ENCODE results near the gene RASGRF1. TPM values are rescaled to one million over a fixed set of nuclear protein-coding genes. Genes with fewer than 3 reads are reported as not detected.

RASGRF1 gene
- polyA plus RNA-seq, 3 donors = 0.11 TPM; not detected in 2

DNA sequence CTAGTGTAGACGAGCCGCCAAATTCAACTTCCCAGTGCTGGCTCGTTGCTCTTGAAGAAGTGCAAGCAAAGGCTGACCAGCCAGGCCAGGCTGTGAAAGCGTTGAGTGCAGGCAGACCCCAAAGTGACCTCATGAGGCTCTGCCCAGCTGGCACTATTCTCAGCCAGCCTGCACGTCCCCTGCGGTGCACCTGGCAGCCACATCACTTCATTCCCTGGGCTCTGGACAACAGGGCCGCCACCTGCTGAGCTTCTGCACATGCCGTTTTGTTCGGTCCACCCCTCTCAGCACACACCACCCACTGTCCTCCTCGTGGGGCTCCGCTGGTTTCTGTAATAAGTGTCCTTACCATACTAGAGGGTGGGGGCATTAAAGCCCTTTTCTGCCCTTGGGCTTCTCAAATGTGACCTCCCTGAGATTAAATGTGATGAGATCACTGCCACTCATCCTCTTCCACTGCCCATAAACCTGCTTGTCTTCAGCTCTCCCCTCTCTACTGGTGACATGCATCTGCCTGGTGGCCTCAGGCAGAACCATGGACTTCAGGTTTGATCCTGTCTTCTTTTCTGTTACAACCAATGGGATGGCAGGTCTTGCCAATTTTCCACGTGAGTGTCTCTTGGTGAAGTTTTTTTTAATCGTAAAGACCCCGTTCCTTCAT, 6.1 kb downstream of the RASGRF1 start:
- Histone ChIP-seq H3K4me3 (replicated peaks in 1 of 3; ENCODE audit: low read depth in 2 of 3, low read length in 3 of 3) (no peak overlapping the region), H4K20me1 (ENCODE audit: insufficient read depth, low read length) (no peaks in the 10 kb centered on the region), H3K79me2 (ENCODE audit: insufficient read depth, low read length) (no peaks in the 10 kb centered on the region), H3K4me1 (ENCODE audit: control insufficient read depth in 1 of 2, insufficient read depth in 2 of 2, low read length in 2 of 2) (no peaks in the 10 kb centered on the region), H3K27ac (ENCODE audit: low read depth in 1 of 2, low read length in 2 of 2) (no peak overlapping the region), H3K36me3 (replicated peaks in 1 of 2; ENCODE audit: control insufficient read depth in 1 of 2, insufficient read depth in 2 of 2, low read length in 2 of 2) (no peaks in the 10 kb centered on the region), H3K4me2 (replicated peaks; ENCODE audit: extremely low read depth, low read length, poor library complexity, severe bottlenecking) (no peak overlapping the region), H3K27me3 (ENCODE audit: control insufficient read depth in 2 of 2, insufficient read depth in 2 of 2, low read length in 2 of 2) (peaks cover 16 to 20% of the 10 kb centered on the region in 2 donors), H2AFZ (ENCODE audit: insufficient read depth, low read depth, low read length, poor library complexity, severe bottlenecking) (no peak overlapping the region), H3K9ac (ENCODE audit: insufficient read depth, low read length, poor library complexity, severe bottlenecking) (no peak overlapping the region), H3K9me3 (replicated peaks in 1 of 2; ENCODE audit: control insufficient read depth in 1 of 2, insufficient read depth in 1 of 2, low read length in 2 of 2) (no peaks in the 10 kb centered on the region)
- Mint-ChIP-seq H3K36me3 (no peaks in the 10 kb centered on the region), H3K27ac (no peak overlapping the region), H3K27me3 (ENCODE audit: low read depth in 3 of 3) (peaks cover 28 to 48% (median 30%) of the 10 kb centered on the region in 3 donors), H3K9me3 (peaks cover 0 to 4% (median 0%) of the 10 kb centered on the region in 7 donors), H3K4me1 (no peaks in the 10 kb centered on the region), H3K4me3 (no peak overlapping the region)
- intact Hi-C loops (cut with micrococcal nuclease) = no loop called here
- 84% methylated on average over 10 of the region's 14 CpGs for WGBS (ENCODE audit: insufficient coverage)
- TF ChIP-seq, protein P1, sequence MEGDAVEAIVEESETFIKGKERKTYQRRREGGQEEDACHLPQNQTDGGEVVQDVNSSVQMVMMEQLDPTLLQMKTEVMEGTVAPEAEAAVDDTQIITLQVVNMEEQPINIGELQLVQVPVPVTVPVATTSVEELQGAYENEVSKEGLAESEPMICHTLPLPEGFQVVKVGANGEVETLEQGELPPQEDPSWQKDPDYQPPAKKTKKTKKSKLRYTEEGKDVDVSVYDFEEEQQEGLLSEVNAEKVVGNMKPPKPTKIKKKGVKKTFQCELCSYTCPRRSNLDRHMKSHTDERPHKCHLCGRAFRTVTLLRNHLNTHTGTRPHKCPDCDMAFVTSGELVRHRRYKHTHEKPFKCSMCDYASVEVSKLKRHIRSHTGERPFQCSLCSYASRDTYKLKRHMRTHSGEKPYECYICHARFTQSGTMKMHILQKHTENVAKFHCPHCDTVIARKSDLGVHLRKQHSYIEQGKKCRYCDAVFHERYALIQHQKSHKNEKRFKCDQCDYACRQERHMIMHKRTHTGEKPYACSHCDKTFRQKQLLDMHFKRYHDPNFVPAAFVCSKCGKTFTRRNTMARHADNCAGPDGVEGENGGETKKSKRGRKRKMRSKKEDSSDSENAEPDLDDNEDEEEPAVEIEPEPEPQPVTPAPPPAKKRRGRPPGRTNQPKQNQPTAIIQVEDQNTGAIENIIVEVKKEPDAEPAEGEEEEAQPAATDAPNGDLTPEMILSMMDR (IDR thresholded peaks at IDR 0.05) = no peak
- no peak for DNase-seq

DNA sequence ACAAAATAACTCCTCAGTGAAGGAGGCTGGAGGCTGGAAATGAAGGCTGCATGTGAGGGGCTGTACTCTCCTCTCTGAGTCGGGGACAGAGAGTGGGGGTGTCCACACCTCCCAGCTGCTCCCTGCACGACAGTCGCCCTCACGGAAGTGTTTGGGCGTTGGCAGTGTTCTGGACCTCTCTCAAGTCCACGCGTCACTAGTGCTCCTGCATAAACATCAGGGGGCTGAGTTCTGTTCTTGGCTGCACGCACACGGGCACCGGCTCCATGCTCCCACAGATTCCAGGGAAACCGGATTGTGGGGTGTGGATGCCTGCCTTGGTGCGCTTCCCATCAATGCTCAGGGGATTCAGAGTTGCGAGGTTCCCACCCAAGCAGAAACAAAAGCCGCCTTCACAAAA, 7.4 kb downstream of the RASGRF1 start:
- intact Hi-C loops (cut with micrococcal nuclease) = no loop called here

More for the DNA sequence above, 7.4 kb downstream of the RASGRF1 start:
- H2AFZ ChIP-seq (ENCODE audit: insufficient read depth, low read depth, low read length, poor library complexity, severe bottlenecking) = no peak overlapping the region
- peaks cover 15 to 36% (median 17%) of the 10 kb centered on the region in 3 donors for H3K27me3 Mint-ChIP-seq (ENCODE audit: low read depth in 3 of 3)
- H3K9me3 Mint-ChIP-seq = peaks cover 0 to 4% (median 0%) of the 10 kb centered on the region in 7 donors
- peaks cover 5% of the 10 kb centered on the region for H3K4me1 Mint-ChIP-seq
- 88% methylated on average over 12 of the region's 14 CpGs for WGBS (ENCODE audit: insufficient coverage)
- no peak overlapping the region for H3K9ac ChIP-seq (ENCODE audit: insufficient read depth, low read length, poor library complexity, severe bottlenecking)
- H3K27ac Mint-ChIP-seq = no peak overlapping the region
- H3K4me1 ChIP-seq (ENCODE audit: control insufficient read depth in 1 of 2, insufficient read depth in 2 of 2, low read length in 2 of 2) = no peaks in the 10 kb centered on the region
- no peaks in the 10 kb centered on the region for H3K36me3 Mint-ChIP-seq
- H3K9me3 ChIP-seq (replicated peaks in 1 of 2; ENCODE audit: control insufficient read depth in 1 of 2, insufficient read depth in 1 of 2, low read length in 2 of 2) = no peaks in the 10 kb centered on the region
- TF ChIP-seq, protein P1 (IDR thresholded peaks at IDR 0.05) = no peak
- no peaks in the 10 kb centered on the region for H4K20me1 ChIP-seq (ENCODE audit: insufficient read depth, low read length)
- no peak overlapping the region for H3K27ac ChIP-seq (ENCODE audit: low read depth in 1 of 2, low read length in 2 of 2)
- H3K4me3 ChIP-seq (replicated peaks in 1 of 3; ENCODE audit: low read depth in 2 of 3, low read length in 3 of 3) = no peak overlapping the region
- DNase-seq = no peak
- H3K79me2 ChIP-seq (ENCODE audit: insufficient read depth, low read length) = no peaks in the 10 kb centered on the region
- H3K27me3 ChIP-seq (ENCODE audit: control insufficient read depth in 2 of 2, insufficient read depth in 2 of 2, low read length in 2 of 2) = peaks cover 5 to 7% of the 10 kb centered on the region in 2 donors
- no peaks in the 10 kb centered on the region for H3K36me3 ChIP-seq (replicated peaks in 1 of 2; ENCODE audit: control insufficient read depth in 1 of 2, insufficient read depth in 2 of 2, low read length in 2 of 2)
- no peak overlapping the region for H3K4me3 Mint-ChIP-seq
- H3K4me2 ChIP-seq (replicated peaks; ENCODE audit: extremely low read depth, low read length, poor library complexity, severe bottlenecking) = no peak overlapping the region
